Mucosa of rectum (tissue), 2 donors: Measurements from ENCODE around the gene PUS7.
"Not testable (repeated sequence)": the region's sequence is repeated elsewhere in the genome, so short reads cannot be mapped to it uniquely, and the experiment has no call there.

Source experiments
- H3K27ac ChIP-seq, 2 donors: one replicate each; pipeline ENCODE4 v1.7.0; 2013; ENCODE audit warnings: inconsistent platforms in 2 of 2, low read depth in 2 of 2, low read length in 2 of 2
- H3K27me3 ChIP-seq, 2 donors: one replicate each; pipeline ENCODE4 v1.7.0; 2013; ENCODE audit warnings: low read length in 2 of 2; ENCODE audit not compliant: control insufficient read depth in 2 of 2, insufficient read depth in 2 of 2
- H3K36me3 ChIP-seq, 2 donors: one replicate each; pipeline ENCODE4 v1.7.0; 2013; ENCODE audit warnings: low read length in 2 of 2; ENCODE audit not compliant: control insufficient read depth in 2 of 2, insufficient read depth in 2 of 2
- H3K4me1 ChIP-seq, 2 donors: one replicate each; pipeline ENCODE4 v1.7.0; 2013; ENCODE audit warnings: low read length in 2 of 2, mild to moderate bottlenecking in 1 of 2; ENCODE audit not compliant: control insufficient read depth in 2 of 2, insufficient read depth in 2 of 2
- H3K4me3 ChIP-seq, 2 donors: one replicate each; pipeline ENCODE4 v1.7.0; 2013; ENCODE audit warnings: low read length in 2 of 2
- H3K9ac ChIP-seq, 2 donors: one replicate each; pipeline ENCODE4 v1.7.0; 2013; ENCODE audit warnings: low read length in 2 of 2, low read depth in 1 of 2, mild to moderate bottlenecking in 1 of 2
- H3K9me3 ChIP-seq, 2 donors: one replicate each; pipeline ENCODE4 v1.7.0; 2013; ENCODE audit warnings: low read length in 2 of 2; ENCODE audit not compliant: control insufficient read depth in 2 of 2
- donor health status: healthy.
- donor health status: Normal muscosa, but diverticular disease.

Gene PUS7

GRCh38 chr7:105426606-105427146 lies 95.4 kb downstream of the PUS7 start:
- peaks cover 0 to 3% of the 10 kb centered on the region in 2 donors for H3K4me1 ChIP-seq
- no peaks in the 10 kb centered on the region for H3K36me3 ChIP-seq
- no peak overlapping the region for H3K9ac ChIP-seq
- no peak overlapping the region for H3K27ac ChIP-seq
- no peaks in the 10 kb centered on the region for H3K9me3 ChIP-seq
- H3K27me3 ChIP-seq, result no peaks in the 10 kb centered on the region
- H3K4me3 ChIP-seq, result no peak overlapping the region

- Histone ChIP-seq H3K27me3 (no peaks in the 10 kb centered on the region), H3K9ac (no peak overlapping the region), H3K9me3 (no peaks in the 10 kb centered on the region), H3K36me3 (no peaks in the 10 kb centered on the region), H3K4me3 (no peak overlapping the region), H3K4me1 (no peaks in the 10 kb centered on the region), H3K27ac (no peak overlapping the region)
Measured at GRCh38 chr7:105423987-105424386, 98.1 kb downstream of the PUS7 start.

GRCh38 chr7:105413887-105414437 lies 108.1 kb downstream of the PUS7 start:
- Histone ChIP-seq H3K9me3 (no peaks in the 10 kb centered on the region), H3K9ac (no peak overlapping the region), H3K36me3 (no peaks in the 10 kb centered on the region), H3K27ac (no peak overlapping the region), H3K27me3 (no peaks in the 10 kb centered on the region), H3K4me1 (no peaks in the 10 kb centered on the region), H3K4me3 (no peak overlapping the region)

- H3K27me3 ChIP-seq, H3K36me3 ChIP-seq, H3K9me3 ChIP-seq, H3K27ac ChIP-seq, H3K4me3 ChIP-seq, H3K9ac ChIP-seq, H3K4me1 ChIP-seq: not testable (repeated sequence)
Measured at GRCh38 chr7:105410774-105411173, 111.3 kb downstream of the PUS7 start.

- H3K9me3 ChIP-seq, H3K4me3 ChIP-seq, H3K4me1 ChIP-seq, H3K27me3 ChIP-seq, H3K9ac ChIP-seq, H3K36me3 ChIP-seq, H3K27ac ChIP-seq: not testable (repeated sequence)
Measured at GRCh38 chr7:105409775-105410174, 112.3 kb downstream of the PUS7 start.

- Histone ChIP-seq H3K27me3 (no peaks in the 10 kb centered on the region), H3K27ac (no peak overlapping the region), H3K4me1 (no peaks in the 10 kb centered on the region), H3K9me3 (no peaks in the 10 kb centered on the region), H3K9ac (no peak overlapping the region), H3K4me3 (no peak overlapping the region), H3K36me3 (no peaks in the 10 kb centered on the region)
Measured at GRCh38 chr7:105408791-105409410, 113.2 kb downstream of the PUS7 start.
